ENCODE results near the gene AP2M1. TPM values are rescaled to one million over a fixed set of nuclear protein-coding genes. Genes with fewer than 3 reads are reported as not detected.

The AP2M1 gene
- total and polyA plus RNA-seq, 10 of the 15 experiments (the other 5 are each of a cell fraction or from before 2014, with no cell fraction given) = 65.6 to 356 (median 161) TPM

DNA sequence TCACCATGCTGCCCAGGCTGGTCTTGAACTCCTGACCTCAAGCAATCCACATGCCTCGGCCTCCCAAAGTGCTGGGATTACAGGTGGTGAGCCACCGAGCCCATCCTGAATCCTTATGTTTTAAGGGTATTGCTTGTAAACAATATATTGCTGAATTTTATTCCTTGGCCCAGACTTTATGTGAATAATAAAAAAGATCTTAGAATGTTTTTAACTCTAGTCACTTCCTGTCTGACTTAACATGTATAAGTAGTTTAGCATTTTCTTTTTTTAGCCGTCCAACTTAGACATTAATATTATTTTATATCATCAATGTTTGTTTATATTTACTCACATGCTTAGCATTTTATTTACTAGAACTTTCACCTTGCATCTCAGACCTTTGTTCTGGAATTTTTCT lies 48.6 kb upstream of the AP2M1 start:
- CTCF ChIA-PET = no interaction called here

GRCh38 chr3:184129012-184129411 lies 45.6 kb upstream of the AP2M1 start:
- ChIA-PET CTCF (interaction anchor here (1.1 kb wide), 1 partner anchor 98 kb away, joined by 3 read pairs; no protein-coding TSS in a partner anchor), SMC1A (ENCODE audit: uncharacterized antibody, unreplicated experiment) (interaction anchor here (1.0 to 2.1 kb wide), 2 partner anchors 97 to 109 kb away, joined by 3 to 7 read pairs; no protein-coding TSS in a partner anchor), POLR2A (no interaction called here), RAD21 (ENCODE audit: unreplicated experiment) (no interaction called here)
- no peak overlapping the region for H3K27ac ChIP-seq (ENCODE audit: control insufficient read depth, insufficient read depth)
- no peaks in the 10 kb centered on the region for H4K20me1 ChIP-seq (ENCODE audit: control insufficient read depth, insufficient read depth)
- H3K4me1 ChIP-seq (ENCODE audit: control insufficient read depth, insufficient read depth, low read length) = no peaks in the 10 kb centered on the region
- H3K27me3 ChIP-seq (replicated peaks in 1 of 2; ENCODE audit: control insufficient read depth in 2 of 2, insufficient read depth in 2 of 2, low read length in 1 of 2) = no peaks in the 10 kb centered on the region
- no peak for DNase-seq (ENCODE audit: low read depth, low spot score)
- no peak overlapping the region for H3K9ac ChIP-seq (ENCODE audit: control insufficient read depth, insufficient read depth, low read length)
- H3K79me2 ChIP-seq (ENCODE audit: control insufficient read depth, insufficient read depth, low read length) = peaks cover 3% of the 10 kb centered on the region
- FAIRE-seq = no peak
- no peaks in the 10 kb centered on the region for H3K9me3 ChIP-seq (replicated peaks; ENCODE audit: control insufficient read depth, insufficient read depth, low read length)
- in situ Hi-C loops (cut with MboI) = no loop called here
- no peak overlapping the region for H3K4me3 ChIP-seq
- no peak overlapping the region for H3K4me2 ChIP-seq (ENCODE audit: control insufficient read depth, insufficient read depth)
- intact Hi-C loops (cut with micrococcal nuclease; ENCODE audit: unreplicated experiment) = no loop called here
- 78% methylated on average over 2 of the region's 2 CpGs for WGBS (ENCODE audit: insufficient coverage, insufficient replicate concordance, low lambda C conversion rate, missing lambda C conversion rate)
- no peaks in the 10 kb centered on the region for H3K36me3 ChIP-seq (ENCODE audit: control insufficient read depth in 2 of 2, insufficient read depth in 2 of 2, low read length in 1 of 2)
- peak; percentile 80 for ATAC-seq
- H2AFZ ChIP-seq (ENCODE audit: control insufficient read depth, low read depth, low read length) = no peak overlapping the region
- no TSS peak for BruUV-seq (replicated peaks)
- TF ChIP-seq, protein P1, sequence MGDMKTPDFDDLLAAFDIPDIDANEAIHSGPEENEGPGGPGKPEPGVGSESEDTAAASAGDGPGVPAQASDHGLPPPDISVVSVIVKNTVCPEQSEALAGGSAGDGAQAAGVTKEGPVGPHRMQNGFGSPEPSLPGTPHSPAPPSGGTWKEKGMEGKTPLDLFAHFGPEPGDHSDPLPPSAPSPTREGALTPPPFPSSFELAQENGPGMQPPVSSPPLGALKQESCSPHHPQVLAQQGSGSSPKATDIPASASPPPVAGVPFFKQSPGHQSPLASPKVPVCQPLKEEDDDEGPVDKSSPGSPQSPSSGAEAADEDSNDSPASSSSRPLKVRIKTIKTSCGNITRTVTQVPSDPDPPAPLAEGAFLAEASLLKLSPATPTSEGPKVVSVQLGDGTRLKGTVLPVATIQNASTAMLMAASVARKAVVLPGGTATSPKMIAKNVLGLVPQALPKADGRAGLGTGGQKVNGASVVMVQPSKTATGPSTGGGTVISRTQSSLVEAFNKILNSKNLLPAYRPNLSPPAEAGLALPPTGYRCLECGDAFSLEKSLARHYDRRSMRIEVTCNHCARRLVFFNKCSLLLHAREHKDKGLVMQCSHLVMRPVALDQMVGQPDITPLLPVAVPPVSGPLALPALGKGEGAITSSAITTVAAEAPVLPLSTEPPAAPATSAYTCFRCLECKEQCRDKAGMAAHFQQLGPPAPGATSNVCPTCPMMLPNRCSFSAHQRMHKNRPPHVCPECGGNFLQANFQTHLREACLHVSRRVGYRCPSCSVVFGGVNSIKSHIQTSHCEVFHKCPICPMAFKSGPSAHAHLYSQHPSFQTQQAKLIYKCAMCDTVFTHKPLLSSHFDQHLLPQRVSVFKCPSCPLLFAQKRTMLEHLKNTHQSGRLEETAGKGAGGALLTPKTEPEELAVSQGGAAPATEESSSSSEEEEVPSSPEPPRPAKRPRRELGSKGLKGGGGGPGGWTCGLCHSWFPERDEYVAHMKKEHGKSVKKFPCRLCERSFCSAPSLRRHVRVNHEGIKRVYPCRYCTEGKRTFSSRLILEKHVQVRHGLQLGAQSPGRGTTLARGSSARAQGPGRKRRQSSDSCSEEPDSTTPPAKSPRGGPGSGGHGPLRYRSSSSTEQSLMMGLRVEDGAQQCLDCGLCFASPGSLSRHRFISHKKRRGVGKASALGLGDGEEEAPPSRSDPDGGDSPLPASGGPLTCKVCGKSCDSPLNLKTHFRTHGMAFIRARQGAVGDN (IDR thresholded peaks at IDR 0.05) = no peak
- TF ChIP-seq MTA3 (IDR thresholded peaks at IDR 0.05; ENCODE audit: borderline replicate concordance, low read length) (no peak), CBX5 (IDR thresholded peaks at IDR 0.05; ENCODE audit: low read depth) (no peak), SP1 (IDR thresholded peaks at IDR 0.05; ENCODE audit: low read depth, low read length) (no peak), RCOR1 (conservative IDR thresholded peaks at IDR 0.05; ENCODE audit: low read depth, low read length) (no peak), RAD21 (IDR thresholded peaks at IDR 0.05; ENCODE audit: insufficient read depth, low read depth, low read length) (0 out of 2 replicates have a peak, but pooled peaks have one; percentile 35), POLR2A (IDR thresholded peaks at IDR 0.05; ENCODE audit: low read depth, low read length) (no peak)
- TF ChIP-seq, protein P2, sequence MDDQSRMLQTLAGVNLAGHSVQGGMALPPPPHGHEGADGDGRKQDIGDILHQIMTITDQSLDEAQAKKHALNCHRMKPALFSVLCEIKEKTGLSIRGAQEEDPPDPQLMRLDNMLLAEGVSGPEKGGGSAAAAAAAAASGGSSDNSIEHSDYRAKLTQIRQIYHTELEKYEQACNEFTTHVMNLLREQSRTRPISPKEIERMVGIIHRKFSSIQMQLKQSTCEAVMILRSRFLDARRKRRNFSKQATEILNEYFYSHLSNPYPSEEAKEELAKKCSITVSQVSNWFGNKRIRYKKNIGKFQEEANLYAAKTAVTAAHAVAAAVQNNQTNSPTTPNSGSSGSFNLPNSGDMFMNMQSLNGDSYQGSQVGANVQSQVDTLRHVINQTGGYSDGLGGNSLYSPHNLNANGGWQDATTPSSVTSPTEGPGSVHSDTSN (IDR thresholded peaks at IDR 0.05; ENCODE audit: insufficient replicate concordance, low read depth, low read length) = no peak

More for the DNA sequence above, 48.6 kb upstream of the AP2M1 start:
- Histone ChIP-seq H2AFZ (ENCODE audit: control insufficient read depth, low read depth, low read length) (no peak overlapping the region), H4K20me1 (ENCODE audit: control insufficient read depth, insufficient read depth) (no peaks in the 10 kb centered on the region), H3K79me2 (ENCODE audit: control insufficient read depth, insufficient read depth, low read length) (no peaks in the 10 kb centered on the region), H3K9ac (ENCODE audit: control insufficient read depth, insufficient read depth, low read length) (no peak overlapping the region), H3K4me2 (ENCODE audit: control insufficient read depth, insufficient read depth) (no peak overlapping the region), H3K4me1 (ENCODE audit: control insufficient read depth, insufficient read depth, low read length) (no peaks in the 10 kb centered on the region), H3K36me3 (ENCODE audit: control insufficient read depth in 2 of 2, insufficient read depth in 2 of 2, low read length in 1 of 2) (no peaks in the 10 kb centered on the region), H3K4me3 (no peak overlapping the region), H3K9me3 (replicated peaks; ENCODE audit: control insufficient read depth, insufficient read depth, low read length) (no peaks in the 10 kb centered on the region), H3K27me3 (replicated peaks in 1 of 2; ENCODE audit: control insufficient read depth in 2 of 2, insufficient read depth in 2 of 2, low read length in 1 of 2) (no peaks in the 10 kb centered on the region), H3K27ac (ENCODE audit: control insufficient read depth, insufficient read depth) (no peak overlapping the region)
- BruUV-seq (replicated peaks) = no TSS peak
- DNase-seq (ENCODE audit: low read depth, low spot score) (no peak), FAIRE-seq (no peak), ATAC-seq (no peak)
- intact Hi-C loops (cut with micrococcal nuclease; ENCODE audit: unreplicated experiment) = no loop called here
- ChIA-PET SMC1A (ENCODE audit: uncharacterized antibody, unreplicated experiment) (no interaction called here), RAD21 (ENCODE audit: unreplicated experiment) (no interaction called here), POLR2A (interaction anchor here (0.7 kb wide), 1 partner anchor 19 kb away, joined by 5 read pairs; no protein-coding TSS in a partner anchor)
- 32% methylated on average over 3 of the region's 3 CpGs for WGBS (ENCODE audit: insufficient coverage, insufficient replicate concordance, low lambda C conversion rate, missing lambda C conversion rate)
- in situ Hi-C loops (cut with MboI) = no loop called here
- no peak for TF ChIP-seq IRF3 (IDR thresholded peaks at IDR 0.05)
- TF ChIP-seq KDM1A (IDR thresholded peaks at IDR 0.05; ENCODE audit: borderline replicate concordance) = no peak

Data from GM12878 (cell line).